GM12878 (cell line): Measurements from ENCODE around the gene GALNT18. TPM values are rescaled to one million over a fixed set of nuclear protein-coding genes. Genes with fewer than 3 reads are reported as not detected.

Experiments
- ATAC-seq: fragments of 200-7000 bp; cut with Tn5 transposase; 3 replicates; pipeline ENCODE4 v1.9.1; 2020; ENCODE audit warnings: mild to moderate bottlenecking, moderate library complexity
- BruUV-seq: library from RNA; stranded (reverse); fragments of 400-500 nt; replicated peaks from 2 replicates; lab custom pipeline; 2021; lab: Mats Ljungman, UMichigan
- CTCF ChIA-PET: fragments of 300-600 bp; sonication (Branson Sonifier 250); formaldehyde crosslinking; extraction: SDS; loops from one replicate; lab custom pipeline; 2021; ENCODE audit warnings: inconsistent platforms; lab: Yijun Ruan, JAX
- POLR2A ChIA-PET: fragments of 350-600 bp; formaldehyde crosslinking; extraction: SDS; loops from one replicate; lab custom pipeline; 2021; ENCODE audit warnings: inconsistent platforms; lab: Charles Lee
- RAD21 ChIA-PET: fragments of 300-600 bp; sonication (Branson Sonifier 250); formaldehyde crosslinking; loops from one replicate; lab custom pipeline; 2023; ENCODE audit warnings: antibody characterized with exemption; ENCODE audit not compliant: unreplicated experiment; lab: Charles Lee
- SMC1A ChIA-PET: fragments of 300-600 bp; sonication (Branson Sonifier 250); formaldehyde crosslinking; loops from one replicate; lab custom pipeline; 2023; ENCODE audit not compliant: unreplicated experiment, uncharacterized antibody; lab: Charles Lee
- DNase-seq: peaks from one replicate; pipeline ENCODE4 v3.0.0-alpha.2; 2011; ENCODE audit warnings: low read depth, low spot score
- FAIRE-seq: peaks from 3 replicates; lab custom pipeline; 2011; peaks lifted over from hg19 to GRCh38; lab: Jason Lieb, UNC
- H2AFZ ChIP-seq: 2 replicates; pipeline ENCODE4 v1.6.0; 2011; ENCODE audit warnings: low read depth, low read length, control low read depth; ENCODE audit not compliant: control insufficient read depth
- H3K27ac ChIP-seq: 2 replicates; pipeline ENCODE4 v1.5.1; 2011; ENCODE audit warnings: control low read depth; ENCODE audit not compliant: control insufficient read depth, insufficient read depth
- H3K27me3 ChIP-seq, 2 experiments: replicated peaks in 1 of 2; 2 replicates each; pipeline versions ENCODE4 v1.6.0 to v1.6.1; 2011; ENCODE audit warnings: low read length in 1 of 2; ENCODE audit not compliant: control insufficient read depth in 2 of 2, insufficient read depth in 2 of 2
- H3K36me3 ChIP-seq, 2 experiments: 2 replicates each; pipeline ENCODE4 v1.5.1; 2011; ENCODE audit warnings: low read length in 1 of 2; ENCODE audit not compliant: control insufficient read depth in 2 of 2, insufficient read depth in 2 of 2
- H3K4me1 ChIP-seq: 2 replicates; pipeline ENCODE4 v1.6.1; 2011; ENCODE audit warnings: mild to moderate bottlenecking, low read length, moderate library complexity, mixed read lengths; ENCODE audit not compliant: control insufficient read depth, insufficient read depth
- H3K4me2 ChIP-seq: 2 replicates; pipeline ENCODE4 v1.6.0; 2011; ENCODE audit warnings: control low read depth; ENCODE audit not compliant: control insufficient read depth, insufficient read depth
- H3K4me3 ChIP-seq: fragments of 200-600 bp; sonication (generic); 2 replicates; pipeline ENCODE4 v1.5.1; 2016
- H3K79me2 ChIP-seq: 2 replicates; pipeline ENCODE4 v1.6.0; 2011; ENCODE audit warnings: low read length; ENCODE audit not compliant: control insufficient read depth, insufficient read depth
- H3K9ac ChIP-seq: 2 replicates; pipeline ENCODE4 v1.8.0; 2011; ENCODE audit warnings: low read length, control low read depth, mixed read lengths; ENCODE audit not compliant: control insufficient read depth, insufficient read depth
- H3K9me3 ChIP-seq: replicated peaks from 3 replicates; pipeline ENCODE4 v1.5.1; 2011; ENCODE audit warnings: mild to moderate bottlenecking, low read length; ENCODE audit not compliant: control insufficient read depth, insufficient read depth
- H4K20me1 ChIP-seq: 2 replicates; pipeline ENCODE4 v1.6.0; 2011; ENCODE audit not compliant: control insufficient read depth, insufficient read depth
- FOXM1 ChIP-seq: IDR thresholded peaks from 2 replicates; pipeline ENCODE4 v1.6.1; 2012; ENCODE audit warnings: low read depth, mild to moderate bottlenecking, inconsistent platforms, low read length, moderate library complexity
- HDAC6 ChIP-seq: fragments of 200-600 bp; sonication (generic); IDR thresholded peaks from one replicate; pipeline ENCODE4 v1.8.0; 2017; ENCODE audit warnings: antibody characterized with exemption; ENCODE audit not compliant: unreplicated experiment
- NR2C1 ChIP-seq: fragments of 450-650 bp; IDR thresholded peaks from 2 replicates; pipeline ENCODE4 v1.6.1; 2017; ENCODE audit warnings: antibody characterized with exemption, mild to moderate bottlenecking, moderate library complexity
- POLR2A ChIP-seq: IDR thresholded peaks from 2 replicates; pipeline ENCODE4 v1.6.1; 2011; ENCODE audit warnings: low read depth, mild to moderate bottlenecking, low read length
- TAF1 ChIP-seq: IDR thresholded peaks from 2 replicates; pipeline ENCODE4 v1.6.1; 2011; ENCODE audit warnings: mild to moderate bottlenecking, low read depth, low read length, borderline replicate concordance
- WGBS: methylation state at CpG from one replicate; pipeline ENCODE4 v1.1.6; 2016; ENCODE audit warnings: low lambda C conversion rate; ENCODE audit not compliant: insufficient replicate concordance, insufficient coverage; ENCODE audit errors: missing lambda C conversion rate; 5-methylcytosine and 5-hydroxymethylcytosine counted together
- in situ Hi-C: fragments of 300-500 bp; cut with MboI; formaldehyde crosslinking; loops from 9 replicates; pipeline ENCODE4 v1.14.3; 2018; ENCODE audit warnings: mixed read lengths
- intact Hi-C: fragments of 100-400 bp; cut with micrococcal nuclease; formaldehyde crosslinking; loops from one replicate; pipeline ENCODE4 v1.14.2; 2022; ENCODE audit not compliant: unreplicated experiment
- polyA plus RNA-seq, 11 experiments: library from polyadenylated mRNA; depleted of rRNA in 4 of 11; unstranded in 6 of 11; stranded (reverse) in 5 of 11; fragments of >200 nt; fragmentation: Nextera tagmentation in 4 of 11; fragmentation: Illumina TruSeq in 1 of 11; extraction: Ambion mirVana in 4 of 11; extraction: Trizol in 1 of 11; gene quantifications; 1 replicate in 1 of 11; 2 replicates in 10 of 11; pipeline versions ENCODE4 v1.2.1 to v1.2.3, GENCODE V29; 2011 to 2016; ENCODE audit warnings: inconsistent platforms in 2 of 11, missing spikeins in 2 of 11, low read depth in 1 of 11
- total RNA-seq, 4 experiments: library from RNA; depleted of rRNA in 3 of 4; stranded (reverse); fragments of >200 nt in 3 of 4; fragmentation: Illumina TruSeq in 1 of 4; extraction: Trizol in 1 of 4; gene quantifications; 2 replicates each; pipeline versions ENCODE4 v1.2.1 to v1.2.3, GENCODE V29; 2013 to 2021
- TF ChIP-seq, protein P1 (sequence below): fragments of 450-650 bp; formaldehyde crosslinking; IDR thresholded peaks from 2 replicates; pipeline ENCODE4 v1.5.0; 2022; ENCODE audit warnings: mild to moderate bottlenecking, missing genetic modification characterization
- TF ChIP-seq, protein P2 (sequence below): IDR thresholded peaks from 2 replicates; pipeline ENCODE4 v1.6.1; 2012; ENCODE audit warnings: low read length, inconsistent platforms

GALNT18 gene
- total and polyA plus RNA-seq, 10 of the 15 experiments (the other 5 are each of a cell fraction or from before 2014, with no cell fraction given): 1.2 to 14.2 (median 6.3) TPM

DNA sequence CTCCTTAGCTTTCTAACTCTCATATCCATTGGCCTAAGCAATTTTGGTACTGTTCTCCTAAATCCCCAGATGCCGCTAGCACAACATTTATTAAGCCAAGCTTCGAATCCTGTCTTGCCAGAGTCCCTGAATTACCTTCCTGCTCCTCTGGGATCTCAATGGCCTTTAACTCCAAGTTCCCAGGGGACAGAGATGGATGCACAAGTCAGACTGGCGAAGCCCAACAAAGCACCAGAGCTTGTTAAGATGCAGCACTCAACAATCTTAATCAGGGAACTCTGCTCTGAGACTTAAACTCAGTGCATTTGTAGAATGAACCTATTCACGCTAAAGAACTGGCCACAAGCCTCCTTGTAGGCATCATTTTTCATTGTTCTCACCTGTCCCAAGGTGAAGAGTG is 9.4 kb downstream of the GALNT18 start (continued):
- TF ChIP-seq, protein P1, sequence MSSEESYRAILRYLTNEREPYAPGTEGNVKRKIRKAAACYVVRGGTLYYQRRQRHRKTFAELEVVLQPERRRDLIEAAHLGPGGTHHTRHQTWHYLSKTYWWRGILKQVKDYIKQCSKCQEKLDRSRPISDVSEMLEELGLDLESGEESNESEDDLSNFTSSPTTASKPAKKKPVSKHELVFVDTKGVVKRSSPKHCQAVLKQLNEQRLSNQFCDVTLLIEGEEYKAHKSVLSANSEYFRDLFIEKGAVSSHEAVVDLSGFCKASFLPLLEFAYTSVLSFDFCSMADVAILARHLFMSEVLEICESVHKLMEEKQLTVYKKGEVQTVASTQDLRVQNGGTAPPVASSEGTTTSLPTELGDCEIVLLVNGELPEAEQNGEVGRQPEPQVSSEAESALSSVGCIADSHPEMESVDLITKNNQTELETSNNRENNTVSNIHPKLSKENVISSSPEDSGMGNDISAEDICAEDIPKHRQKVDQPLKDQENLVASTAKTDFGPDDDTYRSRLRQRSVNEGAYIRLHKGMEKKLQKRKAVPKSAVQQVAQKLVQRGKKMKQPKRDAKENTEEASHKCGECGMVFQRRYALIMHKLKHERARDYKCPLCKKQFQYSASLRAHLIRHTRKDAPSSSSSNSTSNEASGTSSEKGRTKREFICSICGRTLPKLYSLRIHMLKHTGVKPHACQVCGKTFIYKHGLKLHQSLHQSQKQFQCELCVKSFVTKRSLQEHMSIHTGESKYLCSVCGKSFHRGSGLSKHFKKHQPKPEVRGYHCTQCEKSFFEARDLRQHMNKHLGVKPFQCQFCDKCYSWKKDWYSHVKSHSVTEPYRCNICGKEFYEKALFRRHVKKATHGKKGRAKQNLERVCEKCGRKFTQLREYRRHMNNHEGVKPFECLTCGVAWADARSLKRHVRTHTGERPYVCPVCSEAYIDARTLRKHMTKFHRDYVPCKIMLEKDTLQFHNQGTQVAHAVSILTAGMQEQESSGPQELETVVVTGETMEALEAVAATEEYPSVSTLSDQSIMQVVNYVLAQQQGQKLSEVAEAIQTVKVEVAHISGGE: no peak
- no peak for TF ChIP-seq TAF1
- no peak for TF ChIP-seq FOXM1
- no peak for TF ChIP-seq HDAC6

DNA sequence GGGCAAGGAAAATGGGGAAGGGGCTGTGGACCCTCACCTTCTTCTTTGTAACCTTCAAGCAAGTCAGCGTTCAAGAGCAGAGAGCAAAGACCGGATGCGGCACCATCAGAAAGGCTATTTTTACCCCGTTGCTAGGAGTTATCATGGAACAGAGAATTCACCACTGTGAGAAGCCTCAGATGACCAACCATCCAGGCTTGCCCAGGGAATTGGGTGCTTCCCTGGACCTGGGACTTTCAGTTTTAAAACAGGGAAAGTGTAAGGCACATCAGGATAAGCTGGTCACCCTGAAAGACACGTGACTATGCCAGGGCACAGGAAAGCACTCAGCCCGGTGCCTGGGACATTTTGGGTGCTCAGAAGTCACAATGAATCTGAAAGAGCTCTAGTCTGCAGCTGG is 10.4 kb downstream of the GALNT18 start:
- peaks cover 3% of the 10 kb centered on the region; the same call in 1 of the 2 replicates for H3K4me1 ChIP-seq
- no peaks in the 10 kb centered on the region for H3K9me3 ChIP-seq
- H3K27me3 ChIP-seq: no peaks in the 10 kb centered on the region
- ATAC-seq (no peak), DNase-seq (no peak), FAIRE-seq (no peak)
- H3K4me2 ChIP-seq: no peak overlapping the region
- in situ Hi-C loops: no loop called here
- RAD21 ChIA-PET: no interaction called here
- H3K36me3 ChIP-seq: no peaks in the 10 kb centered on the region; a peak in 1 of 4 replicates
- CTCF ChIA-PET: interaction anchor here (1.5 to 1.6 kb wide), 2 partner anchors 58 to 677 kb away, joined by 3 read pairs; no protein-coding TSS in a partner anchor
- H3K9ac ChIP-seq: no peak overlapping the region
- TF ChIP-seq, protein P2, sequence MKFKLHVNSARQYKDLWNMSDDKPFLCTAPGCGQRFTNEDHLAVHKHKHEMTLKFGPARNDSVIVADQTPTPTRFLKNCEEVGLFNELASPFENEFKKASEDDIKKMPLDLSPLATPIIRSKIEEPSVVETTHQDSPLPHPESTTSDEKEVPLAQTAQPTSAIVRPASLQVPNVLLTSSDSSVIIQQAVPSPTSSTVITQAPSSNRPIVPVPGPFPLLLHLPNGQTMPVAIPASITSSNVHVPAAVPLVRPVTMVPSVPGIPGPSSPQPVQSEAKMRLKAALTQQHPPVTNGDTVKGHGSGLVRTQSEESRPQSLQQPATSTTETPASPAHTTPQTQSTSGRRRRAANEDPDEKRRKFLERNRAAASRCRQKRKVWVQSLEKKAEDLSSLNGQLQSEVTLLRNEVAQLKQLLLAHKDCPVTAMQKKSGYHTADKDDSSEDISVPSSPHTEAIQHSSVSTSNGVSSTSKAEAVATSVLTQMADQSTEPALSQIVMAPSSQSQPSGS: no peak
- no peak for TF ChIP-seq NR2C1
- no peak for TF ChIP-seq POLR2A
- H3K79me2 ChIP-seq: peaks cover 31% of the 10 kb centered on the region
- BruUV-seq: no TSS peak
- POLR2A ChIA-PET: no interaction called here
- H3K27ac ChIP-seq: no peak overlapping the region
- no peak overlapping the region for H2AFZ ChIP-seq
- 70% methylated on average over 6 of the region's 6 CpGs for WGBS
- no peak overlapping the region for H3K4me3 ChIP-seq
- SMC1A ChIA-PET: interaction anchor here (1.0 kb wide), 1 partner anchor 17 kb away, joined by 3 read pairs; no protein-coding TSS in a partner anchor
- H4K20me1 ChIP-seq: no peaks in the 10 kb centered on the region; the same call in 1 of the 2 replicates
- intact Hi-C loops: no loop called here
